ENCODE measurements around the gene FBXL7. TPM values are rescaled to one million over a fixed set of nuclear protein-coding genes. Genes with fewer than 3 reads are reported as not detected.

FBXL7 gene
- polyA plus RNA-seq, 1 donor from 2014 or later, result 0.24 TPM

DNA sequence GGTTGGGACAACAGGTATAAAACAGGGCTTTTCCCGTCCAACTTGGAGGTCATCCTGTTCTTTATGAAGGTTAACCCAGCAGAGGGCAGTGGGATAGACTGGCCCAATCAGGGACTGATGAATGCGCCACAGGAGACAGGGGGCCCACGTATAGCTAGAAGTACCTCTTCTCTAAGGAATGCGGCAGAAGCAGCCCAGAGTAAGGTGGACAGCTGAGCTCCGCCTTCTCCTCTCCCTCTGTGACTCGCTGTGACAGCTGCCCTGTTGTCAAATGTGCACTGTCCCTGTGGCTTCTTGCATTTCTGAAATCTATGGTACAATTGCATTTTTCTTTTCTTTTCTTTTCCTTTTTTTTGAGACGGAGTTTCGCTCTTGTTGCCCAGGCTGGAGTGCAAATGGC lies 306.6 kb downstream of the FBXL7 start:
- Histone ChIP-seq H3K9me3 (ENCODE audit: low read length) (no peaks in the 10 kb centered on the region), H3K4me2 (ENCODE audit: low read length) (no peak overlapping the region), H3K4me3 (ENCODE audit: low read length) (no peak overlapping the region), H3K79me2 (replicated peaks; ENCODE audit: insufficient read depth, low read length) (no peaks in the 10 kb centered on the region), H3K36me3 (ENCODE audit: insufficient read depth, low read length) (no peaks in the 10 kb centered on the region), H3F3A (ENCODE audit: insufficient read depth, low read length, poor library complexity, severe bottlenecking) (no peaks in the 10 kb centered on the region), H2AFZ (ENCODE audit: low read depth, low read length) (no peak overlapping the region), H3K27ac (ENCODE audit: low read length) (no peak overlapping the region), H3K9me2 (ENCODE audit: insufficient read depth, low read length) (no peaks in the 10 kb centered on the region), H3K27me3 (ENCODE audit: insufficient read depth, low read depth, low read length) (no peaks in the 10 kb centered on the region), H4K20me1 (ENCODE audit: insufficient read depth) (no peaks in the 10 kb centered on the region), H3K9ac (ENCODE audit: low read length) (no peak overlapping the region)
- TF ChIP-seq EZH2 (IDR thresholded peaks at IDR 0.05; ENCODE audit: borderline replicate concordance, insufficient read depth, low read length, poor library complexity, severe bottlenecking), result no peak
- TF ChIP-seq POLR2AphosphoS5 (IDR thresholded peaks at IDR 0.05), result no peak
- no peak for TF ChIP-seq TAF1 (IDR thresholded peaks at IDR 0.05; ENCODE audit: low read depth)
- no peak for TF ChIP-seq REST (IDR thresholded peaks at IDR 0.05; ENCODE audit: borderline replicate concordance)
- TF ChIP-seq SMC3 (conservative IDR thresholded peaks at IDR 0.05; ENCODE audit: poor library complexity), result no peak
- TF ChIP-seq EP300 (conservative IDR thresholded peaks at IDR 0.05; ENCODE audit: poor library complexity, severe bottlenecking), result no peak
- no peak for TF ChIP-seq RAD21 (conservative IDR thresholded peaks at IDR 0.05)
- TF ChIP-seq, protein P1, sequence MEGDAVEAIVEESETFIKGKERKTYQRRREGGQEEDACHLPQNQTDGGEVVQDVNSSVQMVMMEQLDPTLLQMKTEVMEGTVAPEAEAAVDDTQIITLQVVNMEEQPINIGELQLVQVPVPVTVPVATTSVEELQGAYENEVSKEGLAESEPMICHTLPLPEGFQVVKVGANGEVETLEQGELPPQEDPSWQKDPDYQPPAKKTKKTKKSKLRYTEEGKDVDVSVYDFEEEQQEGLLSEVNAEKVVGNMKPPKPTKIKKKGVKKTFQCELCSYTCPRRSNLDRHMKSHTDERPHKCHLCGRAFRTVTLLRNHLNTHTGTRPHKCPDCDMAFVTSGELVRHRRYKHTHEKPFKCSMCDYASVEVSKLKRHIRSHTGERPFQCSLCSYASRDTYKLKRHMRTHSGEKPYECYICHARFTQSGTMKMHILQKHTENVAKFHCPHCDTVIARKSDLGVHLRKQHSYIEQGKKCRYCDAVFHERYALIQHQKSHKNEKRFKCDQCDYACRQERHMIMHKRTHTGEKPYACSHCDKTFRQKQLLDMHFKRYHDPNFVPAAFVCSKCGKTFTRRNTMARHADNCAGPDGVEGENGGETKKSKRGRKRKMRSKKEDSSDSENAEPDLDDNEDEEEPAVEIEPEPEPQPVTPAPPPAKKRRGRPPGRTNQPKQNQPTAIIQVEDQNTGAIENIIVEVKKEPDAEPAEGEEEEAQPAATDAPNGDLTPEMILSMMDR (IDR thresholded peaks at IDR 0.05; ENCODE audit: poor library complexity, severe bottlenecking), result no peak
- TF ChIP-seq MXI1 (conservative IDR thresholded peaks at IDR 0.05; ENCODE audit: poor library complexity, severe bottlenecking), result no peak

DNA sequence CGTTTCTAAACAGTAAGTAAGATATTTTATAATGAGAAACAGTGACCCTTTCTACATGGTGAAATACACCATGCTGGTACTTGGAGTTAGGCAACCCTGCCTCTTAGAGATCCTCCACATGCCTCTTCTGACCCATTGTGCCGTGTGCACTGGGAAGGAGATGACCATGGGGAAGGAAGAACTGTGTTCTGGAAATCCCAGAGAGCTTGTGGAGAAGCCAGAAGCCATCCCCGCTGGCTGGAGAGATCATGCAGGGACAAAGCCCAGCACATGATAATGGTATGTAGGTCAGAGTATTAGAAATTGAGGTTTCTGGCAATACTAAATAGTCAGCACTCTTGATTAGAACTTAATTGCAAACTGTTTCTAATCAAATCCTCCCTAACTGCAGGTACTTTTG lies 307.3 kb downstream of the FBXL7 start:
- no peaks in the 10 kb centered on the region for H4K20me1 ChIP-seq (ENCODE audit: insufficient read depth)
- H3F3A ChIP-seq (ENCODE audit: insufficient read depth, low read length, poor library complexity, severe bottlenecking), result no peaks in the 10 kb centered on the region
- H3K79me2 ChIP-seq (replicated peaks; ENCODE audit: insufficient read depth, low read length), result no peaks in the 10 kb centered on the region
- H3K9ac ChIP-seq (ENCODE audit: low read length), result no peak overlapping the region
- no peak overlapping the region for H3K4me3 ChIP-seq (ENCODE audit: low read length)
- H3K27ac ChIP-seq (ENCODE audit: low read length), result no peak overlapping the region
- TF ChIP-seq SMC3 (conservative IDR thresholded peaks at IDR 0.05; ENCODE audit: poor library complexity), result no peak
- no peaks in the 10 kb centered on the region for H3K27me3 ChIP-seq (ENCODE audit: insufficient read depth, low read depth, low read length)
- H3K9me2 ChIP-seq (ENCODE audit: insufficient read depth, low read length), result no peaks in the 10 kb centered on the region
- no peak overlapping the region for H3K4me2 ChIP-seq (ENCODE audit: low read length)
- no peaks in the 10 kb centered on the region for H3K36me3 ChIP-seq (ENCODE audit: insufficient read depth, low read length)
- H3K9me3 ChIP-seq (ENCODE audit: low read length), result no peaks in the 10 kb centered on the region
- H2AFZ ChIP-seq (ENCODE audit: low read depth, low read length), result no peak overlapping the region

- Histone ChIP-seq H3K27ac (ENCODE audit: low read length) (no peak overlapping the region), H2AFZ (ENCODE audit: low read depth, low read length) (no peak overlapping the region), H3K4me2 (ENCODE audit: low read length) (no peak overlapping the region), H3F3A (ENCODE audit: insufficient read depth, low read length, poor library complexity, severe bottlenecking) (no peaks in the 10 kb centered on the region), H3K9me2 (ENCODE audit: insufficient read depth, low read length) (no peaks in the 10 kb centered on the region), H3K27me3 (ENCODE audit: insufficient read depth, low read depth, low read length) (no peaks in the 10 kb centered on the region), H3K79me2 (replicated peaks; ENCODE audit: insufficient read depth, low read length) (no peaks in the 10 kb centered on the region), H4K20me1 (ENCODE audit: insufficient read depth) (no peaks in the 10 kb centered on the region), H3K36me3 (ENCODE audit: insufficient read depth, low read length) (no peaks in the 10 kb centered on the region), H3K9me3 (ENCODE audit: low read length) (no peaks in the 10 kb centered on the region), H3K9ac (ENCODE audit: low read length) (no peak overlapping the region), H3K4me3 (ENCODE audit: low read length) (no peak overlapping the region)
- no peak for TF ChIP-seq EZH2 (IDR thresholded peaks at IDR 0.05; ENCODE audit: borderline replicate concordance, insufficient read depth, low read length, poor library complexity, severe bottlenecking)
- no peak for TF ChIP-seq TAF1 (IDR thresholded peaks at IDR 0.05; ENCODE audit: low read depth)
- TF ChIP-seq REST (IDR thresholded peaks at IDR 0.05; ENCODE audit: borderline replicate concordance), result no peak
- no peak for TF ChIP-seq RAD21 (conservative IDR thresholded peaks at IDR 0.05)
- no peak for TF ChIP-seq MXI1 (conservative IDR thresholded peaks at IDR 0.05; ENCODE audit: poor library complexity, severe bottlenecking)
- no peak for TF ChIP-seq SMC3 (conservative IDR thresholded peaks at IDR 0.05; ENCODE audit: poor library complexity)
- TF ChIP-seq, protein P1 (IDR thresholded peaks at IDR 0.05; ENCODE audit: poor library complexity, severe bottlenecking), result no peak
- TF ChIP-seq POLR2AphosphoS5 (IDR thresholded peaks at IDR 0.05), result no peak
- no peak for TF ChIP-seq EP300 (conservative IDR thresholded peaks at IDR 0.05; ENCODE audit: poor library complexity, severe bottlenecking)
These were observed 307.9 kb downstream of the FBXL7 start for GRCh38 chr5:15807871-15808270.
